Breast epithelium (tissue), 4 donors: ENCODE data around the gene RNF141. TPM values are rescaled to one million over a fixed set of nuclear protein-coding genes. Genes with fewer than 3 reads are reported as not detected.

ENCODE experiments used
- DNase-seq, 2 donors: peaks; one replicate each; pipeline ENCODE4 v3.0.0-alpha.2; 2019; ENCODE audit warnings: low spot score in 2 of 2
- H3K27ac ChIP-seq, 2 donors: fragments of 200-600 bp; sonication (generic) in 1 of 2; one replicate each; pipeline ENCODE4 v1.5.1; 2016 to 2019; ENCODE audit warnings: mild to moderate bottlenecking in 1 of 2
- H3K27me3 ChIP-seq, 2 donors: fragments of 200-600 bp; sonication (generic) in 1 of 2; one replicate each; pipeline versions ENCODE4 v1.5.1 to v1.6.0; 2017 to 2019; ENCODE audit warnings: control low read depth in 1 of 2, mild to moderate bottlenecking in 1 of 2
- H3K36me3 ChIP-seq: fragments of 200-600 bp; one replicate; pipeline ENCODE4 v1.5.1; 2019
- H3K4me1 ChIP-seq, 2 donors: fragments of 200-600 bp; sonication (generic); one replicate each; pipeline ENCODE4 v1.5.1; 2016 to 2019; ENCODE audit warnings: control low read depth in 1 of 2
- H3K4me3 ChIP-seq, 3 donors: fragments of 200-600 bp; sonication (generic); 1 replicate in 2 of 3; 2 replicates in 1 of 3; pipeline ENCODE4 v1.5.1; 2016 to 2019; ENCODE audit warnings: mild to moderate bottlenecking in 3 of 3, moderate library complexity in 2 of 3
- H3K9me3 ChIP-seq, 2 donors: fragments of 200-600 bp; sonication (generic) in 1 of 2; one replicate each; pipeline ENCODE4 v1.5.1; 2016 to 2019; ENCODE audit warnings: control low read depth in 1 of 2
- CTCF ChIP-seq, 3 donors: fragments of 450-650 bp; IDR thresholded peaks; one replicate each; pipeline ENCODE4 v1.5.1; 2016 to 2017; ENCODE audit warnings: antibody characterized with exemption in 3 of 3, mild to moderate bottlenecking in 3 of 3, moderate library complexity in 3 of 3
- POLR2A ChIP-seq: fragments of 450-650 bp; IDR thresholded peaks from one replicate; pipeline ENCODE4 v1.6.1; 2016; ENCODE audit warnings: antibody characterized with exemption, mild to moderate bottlenecking, moderate library complexity
- POLR2AphosphoS5 ChIP-seq, 3 donors: sonication (generic); formaldehyde crosslinking; IDR thresholded peaks; one replicate each; pipeline ENCODE4 v1.6.1; 2017; ENCODE audit warnings: antibody characterized with exemption in 3 of 3
- intact Hi-C: fragments of 100-400 bp; cut with DNase I; formaldehyde crosslinking; loops from one replicate; pipeline ENCODE4 v1.15.1; 2023; ENCODE audit warnings: low total_unique reads
- total RNA-seq, 3 donors: library from RNA; depleted of rRNA; stranded (reverse); fragments of >200 nt; gene quantifications; one replicate each; pipeline ENCODE4 v1.1.0, GENCODE V29; 2016

The RNF141 gene
- total RNA-seq, 3 donors from 2014 or later: 31.1 to 54.1 (median 45.8) TPM

DNA sequence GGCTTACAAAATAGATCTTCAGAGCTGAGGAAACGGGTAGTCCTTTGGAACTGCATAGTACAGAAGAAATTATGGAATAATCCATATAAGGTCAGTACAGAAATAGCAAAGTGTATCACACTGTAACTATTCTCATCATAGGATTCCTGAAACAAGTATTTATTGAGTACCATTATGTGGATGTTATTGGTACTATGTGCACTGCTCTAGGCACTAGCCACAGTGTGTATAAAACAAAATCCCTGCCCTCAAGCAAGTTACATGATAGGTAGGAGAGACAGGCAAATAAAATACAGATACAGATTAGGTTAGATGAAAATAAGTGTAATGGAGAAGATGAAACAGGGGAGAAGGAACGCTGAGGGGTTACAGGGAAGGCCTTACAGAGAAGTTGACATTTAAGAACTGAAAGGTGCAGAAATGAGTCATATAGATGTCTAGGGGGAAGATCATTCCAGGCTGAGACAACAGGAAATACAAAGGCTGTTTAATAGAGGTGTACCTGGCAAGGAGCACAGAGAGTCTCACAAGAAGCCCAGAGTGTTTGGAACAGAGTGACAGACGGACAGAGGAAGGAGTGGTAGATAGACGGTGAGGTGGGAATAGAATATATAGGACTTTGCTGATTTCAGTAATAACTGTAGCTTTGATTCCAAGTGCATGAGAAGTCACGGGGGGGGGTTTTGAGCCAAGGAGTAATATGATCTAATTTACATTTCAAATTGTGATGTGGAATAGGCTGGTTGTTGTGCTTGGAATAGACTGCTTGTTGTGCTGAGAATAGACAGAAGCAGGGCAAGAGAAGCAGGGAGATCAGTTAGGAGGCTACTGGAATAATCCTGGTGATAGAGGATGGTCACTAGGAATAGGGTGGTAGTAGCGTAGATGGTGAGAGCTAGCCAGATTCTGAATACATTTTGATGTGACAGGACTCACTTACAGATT, 13.7 kb downstream of the RNF141 start:
- Histone ChIP-seq H3K27me3 (no peaks in the 10 kb centered on the region), H3K9me3 (no peaks in the 10 kb centered on the region), H3K4me3 (no peak overlapping the region), H3K36me3 (no peaks in the 10 kb centered on the region), H3K27ac (peak overlapping the region in 1 of 2 donors; percentile 49), H3K4me1 (no peaks in the 10 kb centered on the region)
- intact Hi-C loops: no loop called here
- no peak for TF ChIP-seq POLR2AphosphoS5 (IDR thresholded peaks at IDR 0.05)
- no peak for TF ChIP-seq CTCF (IDR thresholded peaks at IDR 0.05)
- TF ChIP-seq POLR2A: no peak
- DNase-seq: no peak

- Histone ChIP-seq H3K4me1 (no peaks in the 10 kb centered on the region), H3K9me3 (no peaks in the 10 kb centered on the region), H3K4me3 (no peak overlapping the region), H3K27me3 (no peaks in the 10 kb centered on the region), H3K36me3 (no peaks in the 10 kb centered on the region), H3K27ac (no peak overlapping the region)
- intact Hi-C loops: no loop called here
- TF ChIP-seq POLR2A: no peak
- no peak for TF ChIP-seq CTCF (IDR thresholded peaks at IDR 0.05)
- TF ChIP-seq POLR2AphosphoS5 (IDR thresholded peaks at IDR 0.05): no peak
- DNase-seq: no peak
Observed at GRCh38 chr11:10524471-10524870, 16.5 kb downstream of the RNF141 start.

DNA sequence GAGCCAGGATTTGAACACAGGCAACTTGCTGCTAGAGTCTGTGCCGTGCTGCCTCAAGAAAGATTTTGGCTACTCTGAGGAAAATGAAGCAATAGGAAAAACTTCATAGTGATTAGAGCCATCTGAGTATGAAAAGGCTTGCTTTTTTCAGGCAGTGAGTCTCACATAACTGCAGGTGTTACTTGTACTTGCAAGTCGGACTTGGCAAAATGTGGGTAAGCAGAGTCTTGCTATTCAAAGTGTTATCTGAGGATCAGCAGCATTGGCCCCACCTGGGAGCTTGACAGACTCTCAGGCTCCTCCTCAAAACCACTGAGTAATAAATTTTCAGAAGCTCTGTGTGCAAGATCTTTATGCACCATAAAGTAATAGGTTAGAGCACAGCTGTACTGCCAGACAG, 18.1 kb downstream of the RNF141 start:
- Histone ChIP-seq H3K27ac (no peak overlapping the region), H3K4me3 (no peak overlapping the region), H3K27me3 (no peaks in the 10 kb centered on the region), H3K4me1 (no peaks in the 10 kb centered on the region), H3K36me3 (no peaks in the 10 kb centered on the region), H3K9me3 (no peaks in the 10 kb centered on the region)
- DNase-seq: no peak
- intact Hi-C loops: no loop called here
- TF ChIP-seq POLR2A: no peak
- no peak for TF ChIP-seq CTCF (IDR thresholded peaks at IDR 0.05)
- no peak for TF ChIP-seq POLR2AphosphoS5 (IDR thresholded peaks at IDR 0.05)

DNA sequence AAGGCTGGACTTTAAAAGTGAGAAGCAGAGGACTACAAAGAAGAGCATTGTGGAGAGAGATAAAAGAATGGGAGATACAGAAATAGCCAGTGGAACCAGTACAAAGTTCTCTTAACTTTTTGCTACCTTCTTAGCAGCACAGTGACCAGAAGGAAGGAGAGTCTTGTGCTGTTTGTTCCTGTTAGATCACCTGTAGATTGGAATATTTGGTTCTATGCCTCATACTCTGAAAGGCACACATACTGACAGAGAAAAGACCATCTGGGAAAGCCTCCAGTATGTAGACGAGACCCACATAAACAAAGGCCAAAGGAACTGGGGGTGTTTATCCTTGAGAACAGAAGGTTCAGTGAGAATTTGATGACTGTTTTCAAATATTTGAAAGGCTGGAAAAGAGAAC, 18.7 kb downstream of the RNF141 start:
- DNase-seq: no peak
- intact Hi-C loops: no loop called here
- H3K4me3 ChIP-seq: no peak overlapping the region
- H3K27me3 ChIP-seq: no peaks in the 10 kb centered on the region
- TF ChIP-seq POLR2A (no peak), POLR2AphosphoS5 (IDR thresholded peaks at IDR 0.05) (no peak)
- no peaks in the 10 kb centered on the region for H3K9me3 ChIP-seq
- H3K27ac ChIP-seq: no peak overlapping the region
- H3K4me1 ChIP-seq: no peaks in the 10 kb centered on the region
- no peaks in the 10 kb centered on the region for H3K36me3 ChIP-seq

- Histone ChIP-seq H3K4me3 (no peak overlapping the region), H3K27me3 (no peaks in the 10 kb centered on the region), H3K27ac (no peak overlapping the region), H3K4me1 (no peaks in the 10 kb centered on the region), H3K36me3 (no peaks in the 10 kb centered on the region), H3K9me3 (no peaks in the 10 kb centered on the region)
- DNase-seq: no peak
- intact Hi-C loops: no loop called here
- TF ChIP-seq POLR2AphosphoS5 (IDR thresholded peaks at IDR 0.05) (no peak), CTCF (IDR thresholded peaks at IDR 0.05) (no peak)
Observed at GRCh38 chr11:10520562-10520961, 20.4 kb downstream of the RNF141 start.
